ENCODE measurements around the gene WDR75.

DNA sequence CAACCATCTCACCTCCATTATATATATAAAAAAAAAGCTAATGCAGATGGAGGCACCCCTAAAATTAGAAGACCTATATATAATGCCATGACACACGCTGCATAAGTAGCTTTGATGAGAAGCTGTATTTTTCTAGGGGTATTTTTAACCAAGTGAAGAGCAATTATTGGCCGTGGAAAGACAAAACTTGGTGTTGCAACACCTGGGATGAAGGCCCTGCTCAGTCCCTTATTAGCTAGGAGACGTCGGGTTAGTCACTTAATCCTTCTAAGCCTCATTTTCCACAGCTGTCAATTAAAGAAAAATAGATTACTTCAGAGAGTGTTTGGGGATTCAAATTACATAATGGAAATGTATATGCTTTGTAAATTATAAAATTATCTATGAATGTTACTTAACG, 63.0 kb downstream of the WDR75 start:
- TF ChIP-seq, protein P1, sequence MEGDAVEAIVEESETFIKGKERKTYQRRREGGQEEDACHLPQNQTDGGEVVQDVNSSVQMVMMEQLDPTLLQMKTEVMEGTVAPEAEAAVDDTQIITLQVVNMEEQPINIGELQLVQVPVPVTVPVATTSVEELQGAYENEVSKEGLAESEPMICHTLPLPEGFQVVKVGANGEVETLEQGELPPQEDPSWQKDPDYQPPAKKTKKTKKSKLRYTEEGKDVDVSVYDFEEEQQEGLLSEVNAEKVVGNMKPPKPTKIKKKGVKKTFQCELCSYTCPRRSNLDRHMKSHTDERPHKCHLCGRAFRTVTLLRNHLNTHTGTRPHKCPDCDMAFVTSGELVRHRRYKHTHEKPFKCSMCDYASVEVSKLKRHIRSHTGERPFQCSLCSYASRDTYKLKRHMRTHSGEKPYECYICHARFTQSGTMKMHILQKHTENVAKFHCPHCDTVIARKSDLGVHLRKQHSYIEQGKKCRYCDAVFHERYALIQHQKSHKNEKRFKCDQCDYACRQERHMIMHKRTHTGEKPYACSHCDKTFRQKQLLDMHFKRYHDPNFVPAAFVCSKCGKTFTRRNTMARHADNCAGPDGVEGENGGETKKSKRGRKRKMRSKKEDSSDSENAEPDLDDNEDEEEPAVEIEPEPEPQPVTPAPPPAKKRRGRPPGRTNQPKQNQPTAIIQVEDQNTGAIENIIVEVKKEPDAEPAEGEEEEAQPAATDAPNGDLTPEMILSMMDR (optimal IDR thresholded peaks at IDR 0.05 in 1 of 3, IDR thresholded peaks at IDR 0.05 in 1 of 3, conservative IDR thresholded peaks at IDR 0.05 in 1 of 3; ENCODE audit: extremely low read depth in 1 of 3, insufficient read depth in 2 of 3, low read length in 3 of 3), result no peak
- no peak for TF ChIP-seq EZH2 (IDR thresholded peaks at IDR 0.05; ENCODE audit: low read length)
